GM11168 (cell line): ENCODE data around the gene CRACR2B.

Experiments
- in situ Hi-C: fragments of 300-500 bp; cut with MboI; formaldehyde crosslinking; loops from one replicate; pipeline ENCODE4 v1.12.0; 2022; ENCODE audit warnings: low sequenced_read_pairs; ENCODE audit not compliant: unreplicated experiment

The CRACR2B gene

DNA sequence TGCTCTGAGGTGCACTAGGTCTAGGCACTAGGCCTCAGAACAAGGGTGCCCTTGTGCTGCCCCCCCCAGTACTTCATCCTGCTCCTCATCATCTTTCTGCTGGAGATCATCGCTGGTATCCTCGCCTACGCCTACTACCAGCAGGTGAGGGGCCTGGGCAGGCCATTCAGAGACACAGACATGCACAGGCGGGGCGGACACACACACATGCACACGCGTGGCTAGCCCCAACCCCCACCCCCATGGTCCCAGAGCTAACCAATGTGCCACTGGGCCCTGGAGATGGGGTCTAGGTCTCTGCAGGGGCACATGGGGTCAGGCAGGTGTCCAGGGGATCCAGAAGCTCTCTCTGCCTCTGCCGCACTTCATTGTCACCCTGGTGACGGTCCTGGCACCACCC is 9.0 kb downstream of the CRACR2B start:
- in situ Hi-C loops, result no loop called here

- in situ Hi-C loops, result no loop called here
Measured at GRCh38 chr11:837189-837989, 9.7 kb downstream of the CRACR2B start.

DNA sequence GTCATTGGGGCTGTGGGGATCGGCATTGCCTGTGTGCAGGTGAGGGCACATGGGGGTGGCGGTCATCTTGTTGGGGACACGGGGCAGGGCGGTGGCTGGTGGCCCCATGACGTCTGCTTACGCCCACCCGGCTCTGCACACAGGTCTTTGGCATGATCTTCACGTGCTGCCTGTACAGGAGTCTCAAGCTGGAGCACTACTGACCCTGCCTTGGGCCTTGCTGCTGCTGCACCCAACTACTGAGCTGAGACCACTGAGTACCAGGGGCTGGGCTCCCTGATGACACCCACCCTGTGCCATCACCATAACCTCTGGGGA is 10.2 kb downstream of the CRACR2B start:
- in situ Hi-C loops, result no loop called here

DNA sequence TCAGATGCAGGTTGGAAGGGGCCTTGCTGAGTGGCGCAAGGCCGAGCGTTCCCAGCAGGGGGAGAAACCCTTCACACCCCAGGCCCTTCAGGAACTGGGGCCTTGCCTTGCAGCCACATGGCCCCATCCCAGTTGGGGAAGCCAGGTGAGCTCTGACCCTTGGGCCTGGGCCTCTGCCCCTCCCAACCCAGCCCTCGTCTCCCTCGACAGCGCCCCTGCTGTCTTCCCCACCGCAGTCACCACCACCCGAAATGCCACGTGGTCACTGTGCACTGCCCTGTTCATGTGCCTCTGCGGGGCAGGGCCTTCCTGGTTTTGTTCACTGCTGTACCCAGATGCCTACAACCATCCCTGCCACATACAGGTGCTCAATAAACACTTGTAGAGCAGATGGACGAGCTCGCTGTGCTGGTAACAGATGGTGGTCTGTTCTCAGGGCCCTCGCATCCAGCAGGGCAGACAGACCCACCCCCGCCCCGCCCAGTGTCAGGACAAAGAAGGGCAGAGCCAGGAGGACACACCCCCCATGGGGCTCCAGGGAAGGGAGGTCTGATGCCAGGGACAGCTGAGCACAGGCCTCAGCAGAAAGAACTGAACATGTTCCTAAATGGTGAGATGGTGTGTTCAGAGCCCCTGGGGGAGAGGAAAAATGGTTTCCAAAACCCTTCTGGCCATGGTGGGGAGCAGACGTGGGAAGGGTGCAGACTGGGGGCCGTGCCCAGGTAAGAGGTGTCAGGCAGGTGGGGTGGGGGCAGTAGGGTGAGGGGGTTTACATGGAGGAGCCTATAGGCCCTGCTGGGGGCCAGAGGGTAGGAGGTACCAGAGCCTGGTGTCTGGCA is 10.9 kb downstream of the CRACR2B start:
- in situ Hi-C loops, result no loop called here

DNA sequence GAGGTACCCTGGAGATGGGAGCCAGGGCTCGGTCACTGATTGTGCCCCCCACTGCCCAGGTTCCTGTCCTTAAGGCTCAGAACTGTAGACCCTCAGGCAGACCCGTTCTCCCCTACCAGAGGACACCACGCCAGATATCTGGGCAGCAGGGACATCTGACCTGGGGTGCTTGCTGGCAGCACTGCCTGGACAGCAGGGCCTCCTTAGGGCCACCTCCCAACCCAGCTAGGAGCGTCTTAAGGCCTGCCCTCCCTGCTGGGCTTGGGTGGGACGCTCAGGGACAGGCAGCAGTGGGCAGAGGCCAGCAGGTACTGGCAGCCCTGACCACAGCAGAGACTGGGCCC is 11.5 kb downstream of the CRACR2B start:
- in situ Hi-C loops, result no loop called here

DNA sequence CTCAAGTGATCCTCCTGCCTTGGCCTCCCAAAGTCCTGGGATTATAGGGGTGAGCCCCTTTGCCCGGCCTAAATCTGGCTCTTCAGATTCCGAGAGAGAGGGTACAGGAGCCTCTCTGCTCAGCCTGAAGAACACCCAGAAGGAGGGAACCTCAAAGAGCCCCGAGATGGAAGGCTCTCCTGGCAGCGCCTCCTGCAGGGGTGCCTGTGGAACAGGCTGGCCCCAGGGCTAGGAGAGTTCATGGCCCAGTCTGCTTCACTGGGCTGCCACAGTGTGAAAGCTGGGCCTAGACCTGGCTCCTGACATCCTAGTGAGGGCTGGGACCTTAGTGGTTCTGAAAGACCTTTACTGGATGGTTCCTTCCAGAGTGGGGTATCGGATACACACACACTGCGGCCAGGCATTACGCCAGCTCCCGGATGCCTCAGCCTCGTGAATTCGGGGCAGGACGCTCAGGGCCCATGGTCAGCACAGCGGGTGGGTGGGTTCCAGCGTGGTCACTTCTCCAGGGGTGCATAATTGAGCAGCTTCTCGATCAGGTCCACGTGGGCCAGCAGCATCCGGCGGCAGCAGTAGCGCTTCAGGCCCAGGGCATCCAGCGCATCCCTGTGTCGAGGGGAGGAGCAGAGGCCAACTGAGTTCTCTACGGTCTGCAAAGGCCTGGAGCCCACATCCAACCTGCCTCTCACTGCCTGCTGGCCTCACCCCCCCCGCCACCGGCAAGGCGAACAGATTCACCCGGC is 12.3 kb downstream of the CRACR2B start:
- in situ Hi-C loops, result loop anchor here (10.0 kb wide), 1 partner anchor 215 kb away; no protein-coding TSS in a partner anchor

DNA sequence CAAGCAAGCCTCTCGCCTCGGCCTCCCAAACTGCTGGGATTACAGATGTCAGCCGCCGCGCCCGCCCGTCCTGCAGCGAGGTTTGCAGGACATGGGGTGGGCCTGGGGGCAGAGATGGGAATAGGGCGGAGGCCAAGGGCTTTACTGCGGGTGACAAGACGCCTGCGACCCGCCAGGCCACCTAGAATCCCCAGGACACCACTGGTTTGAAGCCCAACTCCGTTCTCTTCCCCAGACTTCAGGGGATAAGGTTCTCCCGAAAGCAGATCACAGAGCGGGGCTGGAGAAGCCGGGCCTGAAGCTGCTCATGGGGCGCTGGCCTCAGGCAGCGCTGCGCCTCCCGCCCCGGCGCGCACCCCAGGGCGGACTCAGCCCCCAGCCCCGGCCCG is 14.3 kb downstream of the CRACR2B start:
- in situ Hi-C loops, result loop anchor here (10.0 kb wide), 1 partner anchor 213 kb away; no protein-coding TSS in a partner anchor

- in situ Hi-C loops, result loop anchor here (10.0 kb wide), 1 partner anchor 212 kb away; no protein-coding TSS in a partner anchor
Measured at GRCh38 chr11:842370-843002, 14.8 kb downstream of the CRACR2B start, which contains the start of the genes POLR2L and TSPAN4. TSS of gene POLR2L (minus strand) at chr11:842529. CDS start at chr11:842508, 21 bp downstream. TSS of gene TSPAN4 (plus strand) at chr11:842852. CDS start at chr11:850305, 7,453 bp downstream.

DNA sequence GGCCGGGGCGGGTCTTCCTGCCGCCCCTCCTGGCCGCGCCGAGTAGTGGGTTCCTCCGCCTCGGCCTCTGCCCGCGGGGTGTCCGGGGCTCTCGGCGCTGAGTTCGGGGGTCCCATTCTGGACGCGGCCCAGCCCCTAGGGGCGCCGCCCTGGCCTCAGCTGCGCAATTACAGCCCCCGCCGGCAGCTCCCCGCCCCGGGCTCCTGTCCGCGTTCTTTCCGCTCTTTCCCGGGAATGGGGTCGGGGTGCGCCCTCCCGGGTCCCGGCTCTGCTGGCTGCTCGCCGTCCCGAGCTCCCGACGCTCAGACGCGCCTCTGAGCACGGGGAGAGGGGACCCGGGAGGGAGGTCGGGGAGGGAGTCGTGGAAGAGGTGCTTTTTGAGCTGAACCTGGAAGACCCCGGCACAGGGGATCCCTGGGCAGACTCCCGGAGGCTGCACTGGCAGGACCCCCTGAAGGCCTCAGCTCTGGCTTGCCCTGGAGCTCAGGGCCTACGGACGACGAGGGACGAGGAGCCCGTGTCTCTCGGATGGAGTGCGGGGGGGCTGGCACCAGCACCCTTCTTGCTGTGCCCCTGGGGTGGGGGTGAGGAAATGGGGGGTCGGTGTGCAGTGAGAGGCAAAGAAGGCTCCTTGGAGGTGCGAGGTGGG is 15.5 kb downstream of the CRACR2B start:
- in situ Hi-C loops, result loop anchor here (10.0 kb wide), 1 partner anchor 212 kb away; no protein-coding TSS in a partner anchor

- in situ Hi-C loops, result loop anchor here (10.0 kb wide), 1 partner anchor 211 kb away; no protein-coding TSS in a partner anchor
Measured at GRCh38 chr11:843818-844692, 16.3 kb downstream of the CRACR2B start.

- in situ Hi-C loops, result loop anchor here (10.0 kb wide), 1 partner anchor 210 kb away; no protein-coding TSS in a partner anchor
Measured at GRCh38 chr11:844693-845644, 17.2 kb downstream of the CRACR2B start.

DNA sequence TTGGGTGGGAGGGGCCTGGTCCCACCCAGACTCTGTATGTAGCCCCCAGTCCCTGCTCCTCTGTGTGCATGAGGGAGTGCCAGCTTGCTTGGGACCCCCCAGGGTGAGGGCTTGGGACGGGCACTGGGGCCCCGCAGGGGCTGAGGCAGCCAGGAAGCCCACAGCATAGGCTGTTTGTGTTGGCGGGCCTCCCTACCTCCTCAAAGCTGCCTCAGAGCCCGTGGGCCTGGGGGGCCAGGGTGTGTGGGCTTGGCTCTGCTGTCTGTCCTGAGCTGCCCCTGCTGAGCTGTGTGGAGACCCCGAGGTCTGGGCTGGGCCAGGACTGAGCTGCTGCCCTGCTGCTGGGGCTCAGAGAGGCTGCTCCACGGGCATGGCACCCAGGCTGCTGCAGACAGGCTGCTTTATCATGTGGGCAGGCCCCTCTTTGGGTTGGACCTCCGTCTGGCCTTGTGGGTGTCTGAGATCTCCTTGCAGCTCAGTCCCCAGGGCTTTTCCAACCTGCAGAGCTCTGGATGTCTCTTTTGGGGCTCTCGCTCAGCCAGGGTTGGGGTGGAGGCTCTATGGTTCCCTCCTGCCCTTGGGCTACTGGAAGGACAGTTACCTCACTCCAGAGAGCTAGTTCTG is 18.3 kb downstream of the CRACR2B start:
- in situ Hi-C loops, result loop anchor here (10.0 kb wide), 1 partner anchor 209 kb away; no protein-coding TSS in a partner anchor

GRCh38 chr11:846496-847098 is 18.9 kb downstream of the CRACR2B start:
- in situ Hi-C loops, result loop anchor here (10.0 kb wide), 1 partner anchor 208 kb away; no protein-coding TSS in a partner anchor

GRCh38 chr11:847876-848275 is 20.2 kb downstream of the CRACR2B start:
- in situ Hi-C loops, result loop anchor here (10.0 kb wide), 1 partner anchor 207 kb away; no protein-coding TSS in a partner anchor

- in situ Hi-C loops, result loop anchor here (10.0 kb wide), 1 partner anchor 206 kb away; no protein-coding TSS in a partner anchor
Measured at GRCh38 chr11:848380-848931, 20.7 kb downstream of the CRACR2B start.
